Ascending aorta (tissue), 2 donors: ENCODE results near the gene GZMM. TPM values are rescaled to one million over a fixed set of nuclear protein-coding genes. Genes with fewer than 3 reads are reported as not detected.

Experiments
- DNase-seq, 2 donors: peaks; one replicate each; pipeline ENCODE4 v3.0.0-alpha.2; 2019; ENCODE audit warnings: low spot score in 2 of 2
- H3K27ac ChIP-seq, 2 donors: fragments of 200-600 bp; sonication (generic); one replicate each; pipeline ENCODE4 v1.5.1; 2016 to 2017; ENCODE audit warnings: mild to moderate bottlenecking in 1 of 2
- H3K27me3 ChIP-seq: fragments of 200-600 bp; sonication (generic); one replicate; pipeline ENCODE4 v1.5.1; 2017
- H3K36me3 ChIP-seq, 2 donors: fragments of 200-600 bp; sonication (generic); one replicate each; pipeline ENCODE4 v1.5.1; 2016
- H3K4me1 ChIP-seq, 2 donors: fragments of 200-600 bp; sonication (generic); one replicate each; pipeline ENCODE4 v1.5.1; 2016 to 2017; ENCODE audit warnings: mild to moderate bottlenecking in 1 of 2
- H3K4me3 ChIP-seq, 2 donors: fragments of 200-600 bp; sonication (generic); one replicate each; pipeline ENCODE4 v1.5.1; 2016 to 2017; ENCODE audit warnings: mild to moderate bottlenecking in 1 of 2
- H3K9me3 ChIP-seq, 2 donors: fragments of 200-600 bp; sonication (generic); one replicate each; pipeline ENCODE4 v1.5.1; 2016
- intact Hi-C: fragments of 100-400 bp; cut with DNase I; formaldehyde crosslinking; loops from one replicate; pipeline ENCODE4 v1.15.1; 2023
- total RNA-seq: library from RNA; depleted of rRNA; stranded (reverse); fragments of >200 nt; gene quantifications from one replicate; pipeline ENCODE4 v1.1.0, GENCODE V29; 2016
- TF ChIP-seq, protein P1 (sequence below), 3 experiments: fragments of 200-600 bp in 2 of 3; fragments of 450-650 bp in 1 of 3; sonication (generic) in 2 of 3; IDR thresholded peaks; one replicate each; pipeline ENCODE4 v1.5.1; 2016 to 2019; ENCODE audit warnings: antibody characterized with exemption in 3 of 3, mild to moderate bottlenecking in 1 of 3, moderate library complexity in 1 of 3

Gene GZMM
- total RNA-seq, 1 donor from 2014 or later, result not detected

- Histone ChIP-seq H3K4me3 (no peak overlapping the region), H3K27me3 (peaks cover 32% of the 10 kb centered on the region), H3K27ac (no peak overlapping the region), H3K9me3 (no peaks in the 10 kb centered on the region), H3K4me1 (peaks cover 2 to 5% of the 10 kb centered on the region in 2 donors), H3K36me3 (no peaks in the 10 kb centered on the region)
- intact Hi-C loops, result no loop called here
- TF ChIP-seq, protein P1, sequence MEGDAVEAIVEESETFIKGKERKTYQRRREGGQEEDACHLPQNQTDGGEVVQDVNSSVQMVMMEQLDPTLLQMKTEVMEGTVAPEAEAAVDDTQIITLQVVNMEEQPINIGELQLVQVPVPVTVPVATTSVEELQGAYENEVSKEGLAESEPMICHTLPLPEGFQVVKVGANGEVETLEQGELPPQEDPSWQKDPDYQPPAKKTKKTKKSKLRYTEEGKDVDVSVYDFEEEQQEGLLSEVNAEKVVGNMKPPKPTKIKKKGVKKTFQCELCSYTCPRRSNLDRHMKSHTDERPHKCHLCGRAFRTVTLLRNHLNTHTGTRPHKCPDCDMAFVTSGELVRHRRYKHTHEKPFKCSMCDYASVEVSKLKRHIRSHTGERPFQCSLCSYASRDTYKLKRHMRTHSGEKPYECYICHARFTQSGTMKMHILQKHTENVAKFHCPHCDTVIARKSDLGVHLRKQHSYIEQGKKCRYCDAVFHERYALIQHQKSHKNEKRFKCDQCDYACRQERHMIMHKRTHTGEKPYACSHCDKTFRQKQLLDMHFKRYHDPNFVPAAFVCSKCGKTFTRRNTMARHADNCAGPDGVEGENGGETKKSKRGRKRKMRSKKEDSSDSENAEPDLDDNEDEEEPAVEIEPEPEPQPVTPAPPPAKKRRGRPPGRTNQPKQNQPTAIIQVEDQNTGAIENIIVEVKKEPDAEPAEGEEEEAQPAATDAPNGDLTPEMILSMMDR (IDR thresholded peaks at IDR 0.05), result no peak
- no peak for DNase-seq
Observed at GRCh38 chr19:590750-591098, 46.9 kb downstream of the GZMM start.

GRCh38 chr19:591099-591958 lies 47.5 kb downstream of the GZMM start:
- Histone ChIP-seq H3K27ac (no peak overlapping the region), H3K9me3 (no peaks in the 10 kb centered on the region), H3K27me3 (peaks cover 32% of the 10 kb centered on the region), H3K36me3 (no peaks in the 10 kb centered on the region), H3K4me3 (no peak overlapping the region), H3K4me1 (peaks cover 2 to 5% of the 10 kb centered on the region in 2 donors)
- DNase-seq, result no peak
- TF ChIP-seq, protein P1 (IDR thresholded peaks at IDR 0.05), result no peak
- intact Hi-C loops, result no loop called here

DNA sequence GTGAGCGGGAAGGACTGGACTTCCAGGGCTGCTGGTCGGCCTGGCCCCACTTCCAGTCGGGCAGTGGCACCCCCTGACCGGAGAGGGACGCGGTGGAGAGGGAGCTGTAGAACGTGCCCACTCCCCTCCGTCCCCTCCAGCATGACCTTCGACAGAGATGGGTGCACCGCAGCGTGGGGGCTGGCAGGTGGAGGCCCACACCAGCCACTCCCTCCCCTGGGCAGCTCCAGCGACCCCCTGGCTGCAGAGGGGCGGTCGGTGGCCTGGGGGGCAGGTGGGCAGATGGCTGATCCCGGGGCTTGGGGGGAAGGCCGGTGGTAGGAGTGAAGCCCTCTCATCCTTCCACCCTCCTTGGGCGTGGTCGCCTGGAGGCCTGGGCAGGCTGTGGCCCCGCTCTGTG lies 48.2 kb downstream of the GZMM start:
- no peak overlapping the region for H3K4me3 ChIP-seq
- no peaks in the 10 kb centered on the region for H3K36me3 ChIP-seq
- peaks cover 32% of the 10 kb centered on the region for H3K27me3 ChIP-seq
- no peaks in the 10 kb centered on the region for H3K9me3 ChIP-seq
- TF ChIP-seq, protein P1 (IDR thresholded peaks at IDR 0.05), result no peak
- peaks cover 2 to 5% of the 10 kb centered on the region in 2 donors for H3K4me1 ChIP-seq
- intact Hi-C loops, result no loop called here
- DNase-seq, result no peak
- H3K27ac ChIP-seq, result no peak overlapping the region

DNA sequence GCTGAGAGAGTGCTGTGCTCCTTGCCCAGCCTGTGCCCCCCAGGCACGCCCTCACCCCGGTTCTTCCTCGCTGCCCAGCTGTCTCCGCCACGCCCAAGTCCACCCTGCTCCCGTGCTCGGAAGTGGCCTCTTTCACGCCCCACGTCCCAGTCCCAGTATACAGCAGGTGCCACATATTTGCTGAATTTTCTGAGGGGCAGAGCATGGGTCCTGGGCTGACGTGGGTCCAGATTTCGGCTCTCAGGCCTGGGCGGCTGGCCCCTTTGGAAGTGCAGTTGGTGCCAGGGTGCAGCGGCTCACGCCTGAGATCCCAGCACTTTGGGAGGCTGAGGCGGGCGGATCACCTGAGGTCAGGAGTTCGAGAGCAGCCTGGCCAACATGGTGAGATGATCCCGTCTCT lies 49.2 kb downstream of the GZMM start:
- Histone ChIP-seq H3K36me3 (no peaks in the 10 kb centered on the region), H3K27me3 (peaks cover 32% of the 10 kb centered on the region), H3K4me1 (peaks cover 2 to 5% of the 10 kb centered on the region in 2 donors), H3K9me3 (no peaks in the 10 kb centered on the region), H3K27ac (no peak overlapping the region), H3K4me3 (no peak overlapping the region)
- no peak for DNase-seq
- intact Hi-C loops, result no loop called here
- TF ChIP-seq, protein P1 (IDR thresholded peaks at IDR 0.05), result no peak

GRCh38 chr19:593505-593904 lies 49.7 kb downstream of the GZMM start:
- no peak overlapping the region for H3K4me3 ChIP-seq
- intact Hi-C loops, result no loop called here
- H3K27ac ChIP-seq, result no peak overlapping the region
- no peak for DNase-seq
- peaks cover 2 to 5% of the 10 kb centered on the region in 2 donors for H3K4me1 ChIP-seq
- H3K36me3 ChIP-seq, result no peaks in the 10 kb centered on the region
- no peaks in the 10 kb centered on the region for H3K9me3 ChIP-seq
- H3K27me3 ChIP-seq, result peaks cover 28% of the 10 kb centered on the region
- TF ChIP-seq, protein P1 (IDR thresholded peaks at IDR 0.05), result no peak
